Skeletal muscle tissue (tissue), 4 donors: ENCODE data around the gene ADAMTS12. TPM values are rescaled to one million over a fixed set of nuclear protein-coding genes. Genes with fewer than 3 reads are reported as not detected.

ENCODE experiments used
- H3K27ac ChIP-seq: one replicate; pipeline ENCODE4 v1.7.0; 2013; ENCODE audit warnings: mild to moderate bottlenecking, low read depth, low read length, inconsistent platforms
- H3K27me3 ChIP-seq, 3 donors: one replicate each; pipeline ENCODE4 v1.7.0; 2013; ENCODE audit warnings: low read length in 3 of 3; ENCODE audit not compliant: control insufficient read depth in 3 of 3, insufficient read depth in 3 of 3
- H3K36me3 ChIP-seq, 3 donors: one replicate each; pipeline ENCODE4 v1.7.0; 2013; ENCODE audit warnings: low read length in 3 of 3; ENCODE audit not compliant: control insufficient read depth in 3 of 3, insufficient read depth in 3 of 3
- H3K4me1 ChIP-seq, 3 donors: one replicate each; pipeline ENCODE4 v1.7.0; 2013; ENCODE audit warnings: low read length in 3 of 3, mild to moderate bottlenecking in 3 of 3; ENCODE audit not compliant: control insufficient read depth in 3 of 3, insufficient read depth in 3 of 3
- H3K4me3 ChIP-seq, 3 donors: one replicate each; pipeline ENCODE4 v1.7.0; 2013; ENCODE audit warnings: low read length in 3 of 3
- H3K9ac ChIP-seq, 3 donors: one replicate each; pipeline ENCODE4 v1.7.0; 2013; ENCODE audit warnings: low read length in 3 of 3, mild to moderate bottlenecking in 3 of 3, moderate library complexity in 2 of 3, low read depth in 1 of 3
- H3K9me3 ChIP-seq, 3 donors: one replicate each; pipeline ENCODE4 v1.7.0; 2013; ENCODE audit warnings: low read length in 3 of 3; ENCODE audit not compliant: control insufficient read depth in 3 of 3
- total RNA-seq: library from RNA; depleted of rRNA; stranded (reverse); fragments of >200 nt; gene quantifications from one replicate; pipeline ENCODE4 v1.2.3, GENCODE V29; 2014
- donor health status: Osteomylitis.

The ADAMTS12 gene
- total RNA-seq, 1 donor from 2014 or later = 19.3 TPM

GRCh38 chr5:33854733-33855151 lies 37.0 kb downstream of the ADAMTS12 start:
- Histone ChIP-seq H3K9me3 (no peaks in the 10 kb centered on the region), H3K9ac (no peak overlapping the region), H3K36me3 (no peaks in the 10 kb centered on the region), H3K4me1 (peaks cover 0 to 5% (median 2%) of the 10 kb centered on the region in 3 donors), H3K27me3 (no peaks in the 10 kb centered on the region), H3K4me3 (no peak overlapping the region), H3K27ac (no peak overlapping the region)

GRCh38 chr5:33852837-33853236 lies 39.0 kb downstream of the ADAMTS12 start:
- Histone ChIP-seq H3K9me3 (no peaks in the 10 kb centered on the region), H3K27me3 (no peaks in the 10 kb centered on the region), H3K27ac (peak overlapping the region; percentile 10), H3K9ac (no peak overlapping the region), H3K4me1 (peaks cover 0 to 5% (median 2%) of the 10 kb centered on the region in 3 donors), H3K4me3 (no peak overlapping the region), H3K36me3 (no peaks in the 10 kb centered on the region)

- Histone ChIP-seq H3K36me3 (no peaks in the 10 kb centered on the region), H3K4me1 (peaks cover 0 to 5% (median 2%) of the 10 kb centered on the region in 3 donors), H3K27ac (peak overlapping the region; percentile 30), H3K9ac (no peak overlapping the region), H3K27me3 (no peaks in the 10 kb centered on the region), H3K9me3 (no peaks in the 10 kb centered on the region), H3K4me3 (no peak overlapping the region)
Observed at GRCh38 chr5:33852319-33852718, 39.5 kb downstream of the ADAMTS12 start.

- Histone ChIP-seq H3K36me3 (no peaks in the 10 kb centered on the region), H3K9ac (no peak overlapping the region), H3K4me3 (no peak overlapping the region), H3K27me3 (no peaks in the 10 kb centered on the region), H3K27ac (no peak overlapping the region), H3K4me1 (peaks cover 0 to 5% (median 2%) of the 10 kb centered on the region in 3 donors), H3K9me3 (no peaks in the 10 kb centered on the region)
Observed at GRCh38 chr5:33850100-33850594, 41.6 kb downstream of the ADAMTS12 start.

- Histone ChIP-seq H3K9ac (no peak overlapping the region), H3K9me3 (no peaks in the 10 kb centered on the region), H3K36me3 (no peaks in the 10 kb centered on the region), H3K27me3 (no peaks in the 10 kb centered on the region), H3K27ac (no peak overlapping the region), H3K4me1 (peaks cover 0 to 5% (median 2%) of the 10 kb centered on the region in 3 donors), H3K4me3 (no peak overlapping the region)
Observed at GRCh38 chr5:33848554-33848953, 43.2 kb downstream of the ADAMTS12 start.

- no peaks in the 10 kb centered on the region for H3K36me3 ChIP-seq
- H3K4me3 ChIP-seq = no peak overlapping the region
- H3K27ac ChIP-seq = no peak overlapping the region
- H3K4me1 ChIP-seq = no peaks in the 10 kb centered on the region
- no peaks in the 10 kb centered on the region for H3K9me3 ChIP-seq
- no peak overlapping the region for H3K9ac ChIP-seq
- H3K27me3 ChIP-seq = no peaks in the 10 kb centered on the region
Observed at GRCh38 chr5:33846851-33847250, 44.9 kb downstream of the ADAMTS12 start.

- Histone ChIP-seq H3K4me3 (no peak overlapping the region), H3K9ac (no peak overlapping the region), H3K4me1 (no peaks in the 10 kb centered on the region), H3K27ac (no peak overlapping the region), H3K36me3 (no peaks in the 10 kb centered on the region), H3K27me3 (no peaks in the 10 kb centered on the region), H3K9me3 (no peaks in the 10 kb centered on the region)
Observed at GRCh38 chr5:33843579-33843978, 48.2 kb downstream of the ADAMTS12 start.

GRCh38 chr5:33842456-33842855 lies 49.3 kb downstream of the ADAMTS12 start:
- no peak overlapping the region for H3K9ac ChIP-seq
- H3K4me3 ChIP-seq = no peak overlapping the region
- no peak overlapping the region for H3K27ac ChIP-seq
- H3K9me3 ChIP-seq = no peaks in the 10 kb centered on the region
- H3K27me3 ChIP-seq = no peaks in the 10 kb centered on the region
- no peaks in the 10 kb centered on the region for H3K36me3 ChIP-seq
- H3K4me1 ChIP-seq = no peaks in the 10 kb centered on the region

- H3K4me3 ChIP-seq = no peak overlapping the region
- no peaks in the 10 kb centered on the region for H3K9me3 ChIP-seq
Observed at GRCh38 chr5:33841891-33842290, 49.9 kb downstream of the ADAMTS12 start.

GRCh38 chr5:33840927-33841547 lies 50.8 kb downstream of the ADAMTS12 start:
- Histone ChIP-seq H3K36me3 (no peaks in the 10 kb centered on the region), H3K4me3 (no peak overlapping the region), H3K27me3 (no peaks in the 10 kb centered on the region), H3K27ac (no peak overlapping the region), H3K4me1 (no peaks in the 10 kb centered on the region), H3K9ac (no peak overlapping the region), H3K9me3 (no peaks in the 10 kb centered on the region)

More at GRCh38 chr5:33841891-33842290, 49.9 kb downstream of the ADAMTS12 start:
- no peak overlapping the region for H3K27ac ChIP-seq
- H3K9ac ChIP-seq = no peak overlapping the region
- H3K27me3 ChIP-seq = no peaks in the 10 kb centered on the region
- H3K4me1 ChIP-seq = no peaks in the 10 kb centered on the region
- no peaks in the 10 kb centered on the region for H3K36me3 ChIP-seq
